H1 (cell line): ENCODE data around the gene NEGR1.

ENCODE experiments used
- ATF3 ChIP-seq: IDR thresholded peaks from 2 replicates; pipeline ENCODE4 v1.6.1; 2011; ENCODE audit warnings: low read depth, mild to moderate bottlenecking, low read length; ENCODE audit not compliant: insufficient read depth
- BCL11A ChIP-seq, 2 experiments: IDR thresholded peaks; one replicate each; pipeline ENCODE4 v1.6.1; 2011; ENCODE audit warnings: low read depth in 2 of 2, low read length in 2 of 2, mild to moderate bottlenecking in 2 of 2
- POLR2A ChIP-seq, 2 experiments: IDR thresholded peaks; 1 replicate in 1 of 2; 2 replicates in 1 of 2; pipeline ENCODE4 v1.6.1; 2011; ENCODE audit warnings: low read depth in 2 of 2, low read length in 2 of 2, mild to moderate bottlenecking in 2 of 2; ENCODE audit errors: control extremely low read depth in 1 of 2

- TF ChIP-seq ATF3, result no peak
- no peak for TF ChIP-seq POLR2A (IDR thresholded peaks at IDR 0.05; ENCODE audit: control extremely low read depth in 1 of 2, low read depth in 2 of 2, low read length in 2 of 2)
- no peak for TF ChIP-seq BCL11A (IDR thresholded peaks at IDR 0.05; ENCODE audit: low read depth in 2 of 2, low read length in 2 of 2)
Observed at GRCh38 chr1:71561206-71561605, 721.1 kb downstream of the NEGR1 start.
